ENCODE data around the gene PPP2R5E. TPM values are rescaled to one million over a fixed set of nuclear protein-coding genes. Genes with fewer than 3 reads are reported as not detected.

Gene PPP2R5E
- total and polyA plus RNA-seq, 2 donors (not counting 3 experiments of a cell fraction or from before 2014, with no cell fraction given) = 4.9 to 52.5 TPM

DNA sequence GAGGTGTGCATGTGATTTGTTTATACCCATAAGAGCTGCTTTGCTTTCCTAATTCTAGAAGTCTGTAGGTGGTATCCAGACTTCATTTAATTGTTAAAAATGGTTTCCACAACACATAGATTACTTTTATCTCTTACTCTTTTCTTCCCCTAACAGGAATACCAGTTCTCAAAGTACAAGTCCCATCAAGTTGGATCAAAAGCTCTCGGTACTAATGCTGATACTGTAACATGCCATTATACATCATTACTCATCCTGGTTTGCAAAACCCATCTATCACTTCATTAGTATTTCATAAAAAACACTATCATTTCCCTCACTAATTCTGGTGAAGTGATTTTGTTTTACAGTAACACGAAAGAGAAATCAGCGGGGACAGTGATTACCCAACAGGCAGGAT is 94.3 kb downstream of the PPP2R5E start:
- TF ChIP-seq, protein P1, sequence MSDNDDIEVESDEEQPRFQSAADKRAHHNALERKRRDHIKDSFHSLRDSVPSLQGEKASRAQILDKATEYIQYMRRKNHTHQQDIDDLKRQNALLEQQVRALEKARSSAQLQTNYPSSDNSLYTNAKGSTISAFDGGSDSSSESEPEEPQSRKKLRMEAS (IDR thresholded peaks at IDR 0.05; ENCODE audit: insufficient read depth, insufficient read length) = no peak
- TF ChIP-seq, protein P2, sequence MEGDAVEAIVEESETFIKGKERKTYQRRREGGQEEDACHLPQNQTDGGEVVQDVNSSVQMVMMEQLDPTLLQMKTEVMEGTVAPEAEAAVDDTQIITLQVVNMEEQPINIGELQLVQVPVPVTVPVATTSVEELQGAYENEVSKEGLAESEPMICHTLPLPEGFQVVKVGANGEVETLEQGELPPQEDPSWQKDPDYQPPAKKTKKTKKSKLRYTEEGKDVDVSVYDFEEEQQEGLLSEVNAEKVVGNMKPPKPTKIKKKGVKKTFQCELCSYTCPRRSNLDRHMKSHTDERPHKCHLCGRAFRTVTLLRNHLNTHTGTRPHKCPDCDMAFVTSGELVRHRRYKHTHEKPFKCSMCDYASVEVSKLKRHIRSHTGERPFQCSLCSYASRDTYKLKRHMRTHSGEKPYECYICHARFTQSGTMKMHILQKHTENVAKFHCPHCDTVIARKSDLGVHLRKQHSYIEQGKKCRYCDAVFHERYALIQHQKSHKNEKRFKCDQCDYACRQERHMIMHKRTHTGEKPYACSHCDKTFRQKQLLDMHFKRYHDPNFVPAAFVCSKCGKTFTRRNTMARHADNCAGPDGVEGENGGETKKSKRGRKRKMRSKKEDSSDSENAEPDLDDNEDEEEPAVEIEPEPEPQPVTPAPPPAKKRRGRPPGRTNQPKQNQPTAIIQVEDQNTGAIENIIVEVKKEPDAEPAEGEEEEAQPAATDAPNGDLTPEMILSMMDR (IDR thresholded peaks at IDR 0.05; ENCODE audit: extremely low read depth in 1 of 2, insufficient read depth in 1 of 2, low read depth in 1 of 2, low read length in 2 of 2) = no peak
- TF ChIP-seq FOS (IDR thresholded peaks at IDR 0.05; ENCODE audit: borderline replicate concordance, insufficient read depth, low read length) (no peak), MYC (IDR thresholded peaks at IDR 0.05; ENCODE audit: low read depth, low read length) (no peak), JUN (IDR thresholded peaks at IDR 0.05; ENCODE audit: borderline replicate concordance, insufficient read depth, insufficient read length, low read depth) (no peak), GATA2 (IDR thresholded peaks at IDR 0.05; ENCODE audit: insufficient read depth, insufficient read length, low read depth, low read length) (no peak), POLR2A (IDR thresholded peaks at IDR 0.05; ENCODE audit: low read depth, low read length) (no peak)
- peaks cover 7% of the 10 kb centered on the region for H4K20me1 ChIP-seq (replicated peaks; ENCODE audit: control insufficient read depth, extremely low read depth, insufficient read depth, low read length)
- no TSS peak for BruUV-seq (replicated peaks)
- DNase-seq (ENCODE audit: low read depth, low spot score) = no peak
- peaks cover 5% of the 10 kb centered on the region for H3K4me1 ChIP-seq (ENCODE audit: control insufficient read depth, extremely low read depth, insufficient read depth, low read length)
- no peak for FAIRE-seq
- dilution Hi-C loops (cut with MboI; ENCODE audit: extremely low pct_ligation_motif_present, low sequenced_read_pairs) (no loop called here), intact Hi-C loops (cut with micrococcal nuclease) (no loop called here)
- POLR2A ChIA-PET = no interaction called here
- H3K9me3 ChIP-seq (replicated peaks; ENCODE audit: control insufficient read depth, insufficient read depth, low read length) = no peaks in the 10 kb centered on the region
- no peak overlapping the region for H2AFZ ChIP-seq (ENCODE audit: low read depth, low read length)
- no peaks in the 10 kb centered on the region for H3K36me3 ChIP-seq (ENCODE audit: control insufficient read depth in 2 of 2, extremely low read depth in 1 of 2, insufficient read depth in 2 of 2, low read length in 2 of 2)
- H3K9ac ChIP-seq (replicated peaks; ENCODE audit: extremely low read depth, insufficient read depth, low read length) = no peak overlapping the region
- CTCF ChIA-PET = interaction anchor here (0.7 kb wide), 1 partner anchor 94 kb away, joined by 3 read pairs; the partner anchor contains the start of gene PPP2R5E
- H3K9me1 ChIP-seq (replicated peaks; ENCODE audit: control insufficient read depth, extremely low read depth, insufficient read depth, low read length) = no peaks in the 10 kb centered on the region
- no peaks in the 10 kb centered on the region for H3K27me3 ChIP-seq (ENCODE audit: control insufficient read depth in 2 of 2, insufficient read depth in 2 of 2, low read length in 2 of 2)
- H3K4me2 ChIP-seq (ENCODE audit: insufficient read depth, low read length) = no peak overlapping the region
- no peak overlapping the region for H3K27ac ChIP-seq (ENCODE audit: insufficient read depth, low read depth, low read length)
- peaks cover 46% of the 10 kb centered on the region for H3K79me2 ChIP-seq (ENCODE audit: control insufficient read depth, insufficient read depth, low read length)
- H3K4me3 ChIP-seq (replicated peaks in 1 of 3; ENCODE audit: insufficient read depth in 1 of 3, low read depth in 1 of 3, low read length in 3 of 3) = no peak overlapping the region

Measured in endothelial cell of umbilical vein (primary cell).